Measurements from ENCODE around the gene PHF19.
A peak's percentile ranks its signal among the peaks of the same experiment; 100 is the strongest.

Gene PHF19
- 53.6 to 85.8 (median 79.6) reads per million in 4 donors for total RNA-seq

DNA sequence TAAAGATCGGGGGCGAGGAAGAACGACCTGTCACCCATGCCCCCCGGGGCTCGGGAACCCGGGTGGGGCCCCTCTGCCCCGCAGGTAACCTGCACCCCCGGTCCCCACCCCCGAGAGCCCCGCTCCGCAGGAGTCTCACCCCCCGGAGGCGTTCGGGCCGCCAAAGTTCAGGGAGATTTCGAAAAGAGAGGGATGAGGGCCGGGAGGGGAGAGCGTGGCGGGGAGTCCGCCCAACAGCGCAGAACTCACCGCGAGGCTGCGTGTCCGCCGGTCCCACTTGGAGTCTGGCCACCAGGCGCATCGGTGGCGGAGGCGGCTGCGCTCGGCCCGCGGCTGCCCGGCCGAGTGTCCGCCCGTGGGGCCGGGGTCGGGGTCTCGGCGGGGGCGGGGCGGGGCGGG is at the start of gene PHF19:
Gene PHF19 (minus strand): TSS at position 347 of the 399 bp plus-strand sequence. CDS start 2,447 bp downstream, outside the sequence.
- DNase-seq, result peak in 2 of 5 donors; percentile 16 to 70

DNA sequence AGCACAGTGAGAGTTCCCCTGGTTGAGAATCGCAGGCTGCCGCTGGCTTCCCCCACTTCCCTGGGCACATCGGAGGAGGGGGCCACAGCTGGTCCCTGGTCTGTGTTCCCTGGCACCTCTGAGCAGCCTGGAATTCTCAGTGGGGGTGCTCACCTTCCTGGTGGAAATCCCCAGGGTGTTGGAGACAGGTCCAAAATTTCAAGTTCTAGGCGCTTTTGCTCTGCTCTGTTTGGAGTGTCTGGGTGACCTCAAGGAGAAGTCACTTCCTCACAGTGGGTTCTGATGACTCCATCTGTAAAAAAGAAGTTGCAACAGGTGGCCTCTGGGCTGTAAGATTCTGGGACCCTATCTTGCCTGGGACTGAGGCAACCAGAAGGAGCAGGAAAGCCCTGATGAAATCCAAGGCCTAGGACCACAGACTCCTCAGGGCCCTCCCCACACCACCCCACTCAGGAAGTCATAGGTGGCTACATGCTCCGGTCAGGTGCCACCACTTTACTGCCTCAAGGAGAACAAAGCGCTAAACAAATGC is 49.5 kb upstream of the PHF19 start, which contains the start of gene TRAF1:
Gene TRAF1 (minus strand): TSS at position 400 of the 532 bp plus-strand sequence. CDS start 721 bp downstream, outside the sequence.
- peak in 1 of 5 donors; percentile 70 for DNase-seq

DNA sequence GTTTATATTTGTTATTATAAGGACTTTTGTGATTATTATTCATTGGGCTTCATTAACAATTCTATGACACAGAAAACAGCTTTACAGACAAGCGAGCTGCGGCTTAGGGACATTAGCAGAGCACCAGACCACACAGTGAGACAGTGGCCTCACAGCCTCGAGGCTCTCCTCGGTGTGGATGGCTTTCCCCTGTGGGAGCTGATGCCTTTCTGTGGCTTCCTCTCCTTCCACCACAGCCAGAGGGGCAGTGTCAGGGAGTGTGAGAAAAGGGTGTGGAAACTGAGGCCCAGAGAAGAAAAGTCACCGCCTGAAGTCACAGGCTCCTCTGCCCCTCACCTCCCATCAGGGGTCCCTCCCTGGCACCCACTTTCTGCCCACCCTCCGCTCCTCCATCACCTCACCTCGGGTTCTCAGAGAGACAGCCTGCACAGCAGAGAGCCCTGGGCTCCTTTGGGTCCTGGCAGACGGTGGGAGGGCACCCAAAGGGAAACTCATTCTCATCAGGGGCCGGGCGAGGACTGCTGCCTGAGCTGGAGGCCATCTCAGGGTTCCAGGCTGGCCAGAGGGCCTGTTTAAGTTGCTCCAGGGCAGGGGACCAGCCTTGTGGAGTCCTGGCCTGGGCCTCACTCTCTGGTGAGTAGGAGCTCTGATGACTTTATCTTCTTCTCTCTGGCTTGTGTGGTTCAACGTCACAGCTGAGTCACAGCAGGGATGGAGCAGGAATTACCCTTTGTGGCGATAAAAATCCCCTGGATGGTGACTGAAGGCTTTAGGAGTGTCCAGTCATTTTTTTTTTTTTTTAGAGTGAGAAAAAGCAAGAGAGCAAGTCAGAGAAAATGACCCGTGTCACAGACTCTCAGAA is 48.8 kb upstream of the PHF19 start:
- peak; percentile 52 to 82 (median 61) for DNase-seq

DNA sequence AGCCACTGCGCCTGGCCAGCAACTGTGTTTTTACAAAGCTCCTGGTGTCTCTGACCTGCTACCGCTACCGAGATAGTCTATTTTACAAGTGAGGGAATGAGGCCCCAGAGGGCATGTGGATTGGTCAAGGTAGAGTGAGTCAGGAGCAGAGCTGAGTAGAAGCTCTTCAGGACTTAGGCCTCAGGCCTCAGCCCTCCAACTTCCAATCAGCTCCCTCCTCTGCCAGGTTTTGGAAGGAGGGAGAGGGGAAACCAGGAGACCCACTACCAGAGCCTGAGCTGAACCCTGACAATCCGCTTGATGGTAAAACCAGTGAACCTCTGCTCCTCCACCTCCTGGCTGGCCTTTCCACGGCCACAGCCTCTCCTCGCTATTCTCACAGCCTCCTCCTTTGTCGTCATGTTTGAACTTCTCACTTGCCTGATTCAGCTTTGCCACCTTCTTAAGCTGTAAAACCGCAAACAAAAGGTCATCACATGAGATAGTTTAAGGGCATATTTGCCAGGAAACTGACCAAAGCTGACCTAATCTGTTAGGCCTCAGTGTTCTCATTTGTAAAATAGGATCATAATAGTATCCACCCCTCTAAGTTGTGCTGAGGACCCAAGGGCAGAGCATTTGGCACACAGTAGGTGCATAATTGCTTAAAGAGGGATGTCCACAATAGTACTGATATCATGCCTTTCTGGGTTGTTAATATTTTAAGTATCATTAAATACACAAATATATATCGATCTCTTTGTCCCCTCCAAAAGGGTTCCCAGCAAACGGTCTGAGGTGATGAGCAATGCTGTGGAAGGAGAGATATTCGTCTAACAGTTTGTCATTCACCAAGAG is 47.9 kb upstream of the PHF19 start:
- peak in 1 of 5 donors; percentile 59 for DNase-seq

- DNase-seq, result no peak
Measured at GRCh38 chr9:120923620-120924328, 46.8 kb upstream of the PHF19 start.

DNA sequence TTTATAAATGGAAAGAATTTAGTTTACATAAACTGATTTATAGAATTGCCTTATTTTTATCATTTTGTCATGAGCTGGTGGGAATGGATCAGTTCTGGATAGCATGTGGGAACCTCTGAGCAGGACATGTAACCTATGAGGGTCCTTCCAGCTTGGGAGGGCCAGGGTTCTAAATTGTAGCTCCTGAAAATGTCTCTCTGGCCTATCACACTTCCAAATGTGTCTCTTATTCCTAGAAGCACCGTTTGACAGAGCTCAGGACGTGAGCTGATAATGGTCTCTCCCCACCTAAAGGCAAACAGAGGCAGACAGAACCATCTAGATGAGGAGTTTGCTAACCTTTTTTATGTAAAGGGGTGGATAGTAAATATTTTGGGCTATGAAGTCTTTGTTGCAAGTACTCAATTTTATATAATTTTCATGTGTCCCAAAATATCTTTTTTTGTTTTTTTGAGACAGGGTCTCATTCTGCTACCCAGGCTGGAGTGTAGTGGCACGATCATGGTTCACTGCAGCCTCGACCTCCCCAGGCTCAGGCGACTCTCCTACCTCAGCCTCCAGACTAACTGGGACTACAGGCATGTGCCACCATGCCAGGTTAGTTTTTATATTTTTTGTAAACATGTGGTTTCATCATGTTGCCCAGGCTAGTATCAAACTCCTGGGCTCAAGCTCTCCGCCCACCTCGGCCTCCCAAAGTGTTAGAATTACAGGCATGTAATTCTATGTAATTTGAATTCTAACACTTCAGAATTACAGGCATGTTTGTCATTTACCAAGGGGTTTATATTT is 45.6 kb upstream of the PHF19 start:
- no peak for DNase-seq

DNA sequence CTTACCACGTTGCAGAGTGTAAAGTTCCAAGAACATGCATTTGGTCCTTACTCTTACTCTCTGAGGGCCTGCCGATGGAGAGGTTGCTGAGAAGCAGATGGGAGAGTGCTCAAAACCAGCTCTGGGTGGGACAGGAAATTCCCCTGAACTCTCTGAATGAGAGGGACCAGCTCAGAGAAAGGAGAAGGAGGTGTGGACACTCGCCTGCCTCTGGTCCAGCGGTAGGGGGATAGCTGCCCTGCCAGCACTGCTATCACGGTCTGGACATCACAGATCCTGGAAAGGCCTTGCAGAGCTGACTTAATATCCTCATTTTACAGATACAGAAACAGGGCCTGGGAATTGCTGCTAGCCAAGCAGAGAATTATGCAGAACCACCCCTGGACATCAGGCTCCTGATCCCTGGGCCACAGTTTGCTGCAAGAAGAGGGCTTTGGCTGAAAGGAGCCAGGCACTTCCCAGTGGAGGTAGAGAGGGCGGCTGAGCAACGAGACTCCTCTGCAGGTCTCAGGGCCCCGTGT is 44.7 kb upstream of the PHF19 start:
- no peak for DNase-seq

DNA sequence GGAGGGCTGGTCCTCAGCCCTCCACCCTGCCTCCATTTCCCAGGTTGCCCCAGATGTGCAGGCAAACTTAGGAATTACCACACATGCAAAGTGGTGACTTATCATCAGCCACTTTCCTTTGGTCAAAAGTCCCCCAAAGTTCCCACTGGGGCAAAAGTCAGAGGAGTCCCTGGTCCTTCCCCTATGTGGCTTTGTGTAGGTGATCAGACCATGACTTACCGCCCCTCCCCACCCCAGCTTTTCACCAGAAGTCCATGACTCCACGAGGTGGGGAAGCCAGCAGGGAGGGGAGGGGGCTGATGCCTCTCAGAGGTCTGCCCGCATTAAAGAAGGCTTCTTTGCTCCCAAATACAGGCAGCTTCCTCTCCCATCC is 43.8 kb upstream of the PHF19 start:
- no peak for DNase-seq

DNA sequence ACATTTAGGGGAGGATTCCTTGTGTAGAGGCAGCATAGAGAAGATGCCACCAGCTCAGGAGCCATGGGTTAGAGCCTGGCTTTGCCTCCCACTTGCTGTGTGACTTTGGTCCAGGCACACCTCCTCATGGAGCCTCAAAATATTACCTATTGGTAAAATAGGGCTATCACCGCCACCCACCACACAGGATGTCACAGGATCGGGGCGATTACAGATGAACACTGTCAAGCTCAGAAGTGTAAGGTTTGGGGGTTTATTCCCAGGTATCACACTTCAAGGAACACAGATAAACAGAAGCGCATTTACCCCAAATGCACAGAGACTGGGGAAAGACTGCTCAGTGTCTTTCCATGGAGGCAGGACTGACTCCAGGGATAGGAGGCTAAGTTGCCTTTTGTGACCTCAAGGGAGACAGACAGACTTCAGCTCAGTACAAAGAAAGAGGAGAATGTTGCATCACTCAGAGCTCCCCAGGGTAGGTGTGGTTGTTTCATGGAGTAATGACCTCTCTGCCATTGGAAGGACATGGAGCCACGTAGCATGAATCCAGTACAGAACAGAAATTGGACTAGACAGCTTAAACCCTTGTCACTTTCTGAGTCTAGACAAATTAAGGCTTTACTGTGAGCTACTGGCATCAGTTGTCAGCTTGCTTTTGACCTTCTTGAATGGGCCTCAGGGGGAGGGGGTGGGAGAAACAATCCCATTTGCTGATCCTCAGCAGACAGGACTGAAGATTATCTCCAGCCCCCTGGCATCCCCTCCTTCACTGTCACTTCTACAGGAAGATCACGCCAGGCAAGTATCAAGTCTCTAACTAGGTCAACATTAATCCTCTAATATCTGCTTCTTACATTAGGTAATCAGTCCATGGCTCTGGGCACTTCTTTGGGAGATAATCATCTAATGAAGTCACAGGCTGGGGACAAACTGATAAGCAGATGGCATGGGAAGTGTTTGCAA is 43.1 kb upstream of the PHF19 start:
- no peak for DNase-seq

DNA sequence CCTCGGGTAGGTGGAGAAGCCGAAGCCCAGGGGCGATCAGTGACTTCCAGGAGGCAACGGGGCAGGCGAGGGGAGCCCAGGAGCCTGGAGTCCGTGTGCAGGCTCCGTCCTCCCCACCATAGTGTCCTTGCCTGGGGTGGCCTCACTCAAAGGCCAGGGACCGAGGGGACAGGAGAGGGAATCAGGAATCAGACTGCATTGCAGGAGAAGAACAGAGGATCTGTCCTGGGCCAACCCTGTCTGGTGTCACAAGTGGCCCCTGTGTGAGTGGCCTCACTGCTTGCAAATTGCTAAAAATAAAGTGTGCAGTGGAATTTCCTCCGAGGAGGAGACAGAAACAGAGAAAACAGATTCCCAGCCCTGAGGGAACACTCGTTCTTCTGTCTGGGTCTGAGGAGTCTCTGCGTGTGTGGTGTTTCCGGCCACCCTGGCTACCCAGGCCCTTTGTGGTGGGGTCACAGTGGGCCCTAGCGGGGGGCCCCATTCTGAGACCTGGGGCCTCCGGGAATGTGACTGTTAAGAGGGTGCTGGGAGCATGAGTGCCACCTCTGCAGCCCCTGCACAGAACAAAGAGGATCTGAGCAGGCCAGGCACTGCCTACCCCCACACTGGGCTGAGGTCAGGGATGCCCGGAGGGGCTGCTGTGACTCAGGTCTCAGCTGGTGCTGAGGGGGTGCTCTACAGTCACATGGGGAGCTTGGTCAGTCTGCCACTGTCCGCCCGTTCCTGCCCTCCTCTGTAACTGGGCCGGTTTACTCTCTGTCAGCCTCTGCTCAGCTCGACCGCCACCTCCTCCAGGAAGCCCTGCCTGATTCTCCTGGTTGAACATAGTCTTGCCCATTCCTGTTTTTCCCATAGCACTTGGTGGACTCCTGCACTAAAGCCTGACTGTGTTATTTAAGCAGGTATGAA is 42.2 kb upstream of the PHF19 start:
- DNase-seq, result no peak

GRCh38 chr9:120917929-120918762 is 41.2 kb upstream of the PHF19 start:
- no peak for DNase-seq

DNA sequence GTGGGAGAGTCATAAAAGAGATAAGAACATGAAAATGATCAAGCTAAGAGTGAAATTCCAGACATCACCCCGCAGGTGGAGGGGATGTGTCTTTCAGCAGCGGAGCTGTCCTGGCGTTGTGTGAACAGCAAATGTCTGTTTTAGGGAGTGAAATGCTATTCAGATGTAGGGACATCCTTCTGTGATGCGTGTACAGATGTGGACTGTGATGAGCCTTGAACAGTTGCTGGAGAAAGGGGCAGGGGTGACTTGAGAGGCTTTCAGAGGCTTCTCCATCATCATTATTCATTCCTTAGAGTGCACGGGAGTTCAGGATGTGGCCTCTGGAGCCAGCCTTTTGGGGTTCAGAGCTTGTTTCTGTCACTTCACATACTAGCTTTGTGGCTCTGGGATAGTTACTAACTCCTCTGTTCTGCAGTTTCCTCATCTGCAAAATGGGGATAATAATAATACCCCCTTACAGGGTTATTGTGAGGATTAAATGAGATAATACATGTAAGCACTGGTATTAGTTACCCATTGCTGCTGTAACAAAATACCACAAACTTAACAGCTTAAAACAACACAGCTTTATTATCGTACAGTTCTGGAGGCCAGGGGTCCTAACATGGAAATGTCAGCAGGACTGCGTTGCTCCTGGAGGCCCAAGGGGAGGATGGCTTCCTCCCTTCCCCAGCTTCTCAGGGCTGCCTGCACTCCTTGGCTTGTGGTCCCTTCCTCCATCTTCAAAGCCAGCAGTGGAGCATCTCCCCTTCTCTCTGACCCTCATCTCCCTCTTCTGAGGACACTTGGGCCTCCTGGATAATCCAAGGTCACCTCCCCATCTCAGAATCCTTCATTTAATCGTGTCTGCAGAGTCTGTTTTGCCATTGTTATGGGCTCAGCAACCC is 40.2 kb upstream of the PHF19 start:
- no peak for DNase-seq

GRCh38 chr9:120916588-120916987 is 39.6 kb upstream of the PHF19 start:
- no peak for DNase-seq

- DNase-seq, result peak in 1 of 5 donors; percentile 77
Measured at GRCh38 chr9:120915854-120916470, 39.0 kb upstream of the PHF19 start.

- DNase-seq, result no peak
Measured at GRCh38 chr9:120914953-120915352, 38.0 kb upstream of the PHF19 start.

GRCh38 chr9:120914396-120914795 is 37.4 kb upstream of the PHF19 start:
- no peak for DNase-seq
